ENCODE data around the gene MOV10L1. TPM values are rescaled to one million over a fixed set of nuclear protein-coding genes. Genes with fewer than 3 reads are reported as not detected.

Gene MOV10L1
- total RNA-seq, 4 donors from 2014 or later = 0.13 to 1.7 (median 1.6) TPM; not detected in 1

GRCh38 chr22:50089231-50089630 lies 575 bp upstream of the MOV10L1 start:
- no peak for DNase-seq (ENCODE audit: low spot score in 2 of 2)
- intact Hi-C loops (cut with DNase I; ENCODE audit: low total_unique reads) = no loop called here
- no peak for TF ChIP-seq CTCF (IDR thresholded peaks at IDR 0.05)
- TF ChIP-seq POLR2A (IDR thresholded peaks at IDR 0.05) = no peak
- WGBS, 2 donors = 83 to 90% methylated on average over 11 of the region's 11 CpGs
- no peak overlapping the region for H3K4me3 ChIP-seq (ENCODE audit: low read depth, poor library complexity, severe bottlenecking)

GRCh38 chr22:50090412-50090714 lies 557 bp downstream of the MOV10L1 start:
- TF ChIP-seq CTCF (IDR thresholded peaks at IDR 0.05) = no peak
- TF ChIP-seq POLR2A (IDR thresholded peaks at IDR 0.05) = no peak
- 92 to 95% methylated on average over 22 of the region's 22 CpGs for WGBS, 2 donors
- intact Hi-C loops (cut with DNase I; ENCODE audit: low total_unique reads) = no loop called here
- no peak overlapping the region for H3K4me3 ChIP-seq (ENCODE audit: low read depth, poor library complexity, severe bottlenecking)
- DNase-seq (ENCODE audit: low spot score in 2 of 2) = no peak

GRCh38 chr22:50091092-50091768 lies 1.4 kb downstream of the MOV10L1 start:
- TF ChIP-seq POLR2A (IDR thresholded peaks at IDR 0.05) (no peak), CTCF (IDR thresholded peaks at IDR 0.05) (no peak)
- WGBS, 2 donors = 66 to 75% methylated on average over 24 to 29 of the region's 29 CpGs
- H3K4me3 ChIP-seq (ENCODE audit: low read depth, poor library complexity, severe bottlenecking) = no peak overlapping the region
- no peak for DNase-seq (ENCODE audit: low spot score in 2 of 2)
- intact Hi-C loops (cut with DNase I; ENCODE audit: low total_unique reads) = no loop called here

- intact Hi-C loops (cut with DNase I; ENCODE audit: low total_unique reads) = no loop called here
- 70 to 75% methylated on average over 5 of the region's 5 CpGs for WGBS, 2 donors
Observed at GRCh38 chr22:50092342-50092741, 2.5 kb downstream of the MOV10L1 start.

GRCh38 chr22:50098052-50098451 lies 8.2 kb downstream of the MOV10L1 start:
- DNase-seq (ENCODE audit: low spot score in 2 of 2) = no peak
- intact Hi-C loops (cut with DNase I; ENCODE audit: low total_unique reads) = no loop called here
- no peak overlapping the region for H3K4me3 ChIP-seq (ENCODE audit: low read depth, poor library complexity, severe bottlenecking)
- WGBS, 2 donors = 87 to 90% methylated on average over 3 of the region's 3 CpGs
- TF ChIP-seq POLR2A (IDR thresholded peaks at IDR 0.05) (no peak), CTCF (IDR thresholded peaks at IDR 0.05) (no peak)

More at GRCh38 chr22:50092342-50092741, 2.5 kb downstream of the MOV10L1 start:
- TF ChIP-seq POLR2A (IDR thresholded peaks at IDR 0.05) (no peak), CTCF (IDR thresholded peaks at IDR 0.05) (no peak)
- DNase-seq (ENCODE audit: low spot score in 2 of 2) = no peak
- H3K4me3 ChIP-seq (ENCODE audit: low read depth, poor library complexity, severe bottlenecking) = no peak overlapping the region

Data from lower leg skin (tissue), 4 donors.